ENCODE measurements around the gene FCMR. TPM values are rescaled to one million over a fixed set of nuclear protein-coding genes. Genes with fewer than 3 reads are reported as not detected.

Gene FCMR
- total and polyA plus RNA-seq, 9 of the 15 experiments (the other 6 are each of a cell fraction or from before 2014, with no cell fraction given) = 0.11 to 0.82 (median 0.20) TPM; not detected in 5

- CTCF ChIA-PET (ENCODE audit: low intra/inter-chr PET ratio) = no interaction called here
- Histone ChIP-seq H3K9me3 (replicated peaks; ENCODE audit: control insufficient read depth, insufficient read depth, low read depth, low read length) (no peaks in the 10 kb centered on the region), H3K9me1 (ENCODE audit: control insufficient read depth, insufficient read depth, low read length) (no peaks in the 10 kb centered on the region), H3K9ac (ENCODE audit: insufficient read depth in 1 of 2, low read depth in 2 of 2, low read length in 2 of 2) (no peak overlapping the region; a peak in 1 of 4 replicates), H3K36me3 (ENCODE audit: control insufficient read depth, insufficient read depth, low read length) (no peaks in the 10 kb centered on the region), H2AFZ (ENCODE audit: low read depth, low read length) (peak overlapping the region; percentile 95), H4K20me1 (replicated peaks; ENCODE audit: control insufficient read depth, insufficient read depth, low read length) (no peaks in the 10 kb centered on the region), H3K27ac (ENCODE audit: extremely low read depth, low read depth, low read length) (no peak overlapping the region), H3K4me2 (ENCODE audit: insufficient read depth, low read length) (no peak overlapping the region), H3K79me2 (ENCODE audit: control insufficient read depth, insufficient read depth, low read length) (no peaks in the 10 kb centered on the region), H3K27me3 (ENCODE audit: control insufficient read depth in 2 of 2, insufficient read depth in 2 of 2, low read length in 2 of 2) (no peaks in the 10 kb centered on the region), H3K4me1 (replicated peaks in 1 of 2; ENCODE audit: control insufficient read depth in 2 of 2, insufficient read depth in 2 of 2, low read length in 2 of 2) (peaks cover 6 to 22% of the 10 kb centered on the region in 2 experiments; a peak in 4 of 5 replicates), H3K4me3 (no peak overlapping the region)
- BruUV-seq (replicated peaks) = no TSS peak
- in situ Hi-C loops (cut with MboI) (no loop called here), intact Hi-C loops (cut with micrococcal nuclease) (no loop called here)
- FAIRE-seq (no peak), DNase-seq (ENCODE audit: extremely low read depth in 1 of 4, low spot score in 3 of 4) (no peak), ATAC-seq (no peak)
- POLR2A ChIA-PET = interaction anchor here (0.5 to 2.1 kb wide), 12 partner anchors 8 to 865 kb away, joined by 3 to 9 read pairs (median 3); partner anchors contain the start of gene PIGR
- WGBS (ENCODE audit: insufficient coverage, low coverage, missing lambda C conversion rate) = 53% methylated on average over 10 of the region's 10 CpGs
- TF ChIP-seq MYC (IDR thresholded peaks at IDR 0.05; ENCODE audit: low read depth, low read length) = 0 out of 2 replicates have a peak, but pooled peaks have one; percentile 4
- TF ChIP-seq MYC (CRISPR knock-in tag; IDR thresholded peaks at IDR 0.05; ENCODE audit: borderline replicate concordance, low read depth) = no peak
- TF ChIP-seq TOE1 (IDR thresholded peaks at IDR 0.05; ENCODE audit: borderline replicate concordance) = no peak
- no peak for TF ChIP-seq TOE1 (CRISPR knock-in tag; IDR thresholded peaks at IDR 0.05; ENCODE audit: borderline replicate concordance, low read depth)
- 0 out of 2 replicates have a peak, but pooled peaks have one; percentile 36 for TF ChIP-seq AFF4 (CRISPR knock-in tag; IDR thresholded peaks at IDR 0.05)
- peak; percentile 40; the same call in 1 of the 2 replicates for TF ChIP-seq ZNF512 (tag; IDR thresholded peaks at IDR 0.05)
- peak; percentile 55; the same call in 1 of the 2 replicates for TF ChIP-seq BCOR (IDR thresholded peaks at IDR 0.05)
- TF ChIP-seq KLF10 (CRISPR knock-in tag; IDR thresholded peaks at IDR 0.05) = no peak
- no peak for TF ChIP-seq TBL1XR1 (IDR thresholded peaks at IDR 0.05; ENCODE audit: low read length in 2 of 2)
- TF ChIP-seq SIN3B (IDR thresholded peaks at IDR 0.05; ENCODE audit: low read depth) = no peak
- no peak for TF ChIP-seq RBFOX2 (IDR thresholded peaks at IDR 0.05; ENCODE audit: low read depth, low read length)
- 0 out of 4 replicates have a peak, but pooled peaks of 1 of the 2 experiments have one; percentile 19 for TF ChIP-seq FOXA3 (CRISPR knock-in tag; conservative IDR thresholded peaks at IDR 0.05 in 1 of 2, IDR thresholded peaks at IDR 0.05 in 1 of 2)
- no peak for TF ChIP-seq MIER1 (IDR thresholded peaks at IDR 0.05; ENCODE audit: low read depth)
- peak; percentile 21; the same call in 1 of the 2 replicates for TF ChIP-seq HMBOX1 (IDR thresholded peaks at IDR 0.05)
Observed at GRCh38 chr1:206954459-206955342, 33.0 kb upstream of the FCMR start.

Data from K562 (cell line).